Fibroblast of lung (primary cell): ENCODE results near the gene MEGF8. TPM values are rescaled to one million over a fixed set of nuclear protein-coding genes. Genes with fewer than 3 reads are reported as not detected.

Experiments
- DNase-seq, 2 donors: peaks; one replicate each; pipeline versions ENCODE4 v3.0.0 to v3.0.0-alpha.2; 2010; ENCODE audit warnings: low read depth in 2 of 2
- H2AFZ ChIP-seq: 2 replicates; pipeline ENCODE4 v1.5.1; 2012; ENCODE audit warnings: low read length, control low read depth, inconsistent platforms
- H3K27ac ChIP-seq: 2 replicates; pipeline ENCODE4 v1.5.1; 2011; ENCODE audit warnings: low read length, control low read depth; ENCODE audit not compliant: insufficient read depth
- H3K27me3 ChIP-seq: 2 replicates; pipeline ENCODE4 v1.5.1; 2011; ENCODE audit warnings: mild to moderate bottlenecking, low read length; ENCODE audit not compliant: control insufficient read depth, insufficient read depth
- H3K36me3 ChIP-seq: 2 replicates; pipeline ENCODE4 v1.5.1; 2011; ENCODE audit warnings: low read length; ENCODE audit not compliant: control insufficient read depth, insufficient read depth
- H3K4me1 ChIP-seq: 2 replicates; pipeline ENCODE4 v1.5.1; 2011; ENCODE audit warnings: low read length; ENCODE audit not compliant: control insufficient read depth, insufficient read depth; ENCODE audit errors: extremely low read depth
- H3K4me2 ChIP-seq: 2 replicates; pipeline ENCODE4 v1.5.1; 2011; ENCODE audit warnings: low read length, control low read depth; ENCODE audit not compliant: insufficient read depth; ENCODE audit errors: extremely low read depth
- H3K4me3 ChIP-seq, 4 experiments: fragments of 200-600 bp in 1 of 4; sonication (generic) in 1 of 4; replicated peaks in 1 of 4; 2 replicates each; pipeline ENCODE4 v1.5.1; 2011 to 2016; ENCODE audit warnings: low read length in 4 of 4, low read depth in 3 of 4, mild to moderate bottlenecking in 3 of 4, control low read depth in 2 of 4, inconsistent platforms in 1 of 4, mixed read lengths in 1 of 4; ENCODE audit not compliant: insufficient read depth in 1 of 4; ENCODE audit errors: control extremely low read depth in 1 of 4
- H3K79me2 ChIP-seq: 2 replicates; pipeline ENCODE4 v1.5.1; 2012; ENCODE audit warnings: mild to moderate bottlenecking, low read length, inconsistent platforms; ENCODE audit not compliant: control insufficient read depth, insufficient read depth
- H3K9ac ChIP-seq: 2 replicates; pipeline ENCODE4 v1.5.1; 2011; ENCODE audit warnings: mild to moderate bottlenecking, low read length, control low read depth; ENCODE audit not compliant: insufficient read depth
- H3K9me3 ChIP-seq: 2 replicates; pipeline ENCODE4 v1.5.1; 2012; ENCODE audit warnings: low read depth, low read length; ENCODE audit not compliant: control insufficient read depth, insufficient read depth
- H4K20me1 ChIP-seq: 2 replicates; pipeline ENCODE4 v1.5.1; 2011; ENCODE audit warnings: low read length; ENCODE audit not compliant: control insufficient read depth, insufficient read depth; ENCODE audit errors: extremely low read depth
- EZH2 ChIP-seq: IDR thresholded peaks from 2 replicates; pipeline ENCODE4 v1.5.1; 2012; ENCODE audit warnings: low read length, control low read depth, mild to moderate bottlenecking; ENCODE audit errors: missing control alignments
- polyA plus RNA-seq, 2 donors: library from polyadenylated mRNA; depleted of rRNA in 1 of 2; stranded (reverse) in 1 of 2; unstranded in 1 of 2; fragments of >200 nt; gene quantifications; 2 replicates each; pipeline ENCODE4 v1.2.1, GENCODE V29; 2011 to 2012; ENCODE audit warnings: missing spikeins in 1 of 2
- total RNA-seq: library from RNA; depleted of rRNA; stranded (reverse); fragments of >200 nt; gene quantifications from 2 replicates; pipeline ENCODE4 v1.2.1, GENCODE V29; 2014
- TF ChIP-seq, protein P1 (sequence below), 2 donors: IDR thresholded peaks in 1 of 2; conservative IDR thresholded peaks in 1 of 2; 1 replicate in 1 of 2; 2 replicates in 1 of 2; pipeline ENCODE4 v1.5.1; 2011 to 2012; ENCODE audit warnings: low read length in 2 of 2, control low read depth in 1 of 2, inconsistent platforms in 1 of 2, low read depth in 1 of 2, mild to moderate bottlenecking in 1 of 2

Gene MEGF8
- total and polyA plus RNA-seq, 2 donors (not counting 1 experiment from before 2014, with no cell fraction given): 9.3 to 27.6 TPM

DNA sequence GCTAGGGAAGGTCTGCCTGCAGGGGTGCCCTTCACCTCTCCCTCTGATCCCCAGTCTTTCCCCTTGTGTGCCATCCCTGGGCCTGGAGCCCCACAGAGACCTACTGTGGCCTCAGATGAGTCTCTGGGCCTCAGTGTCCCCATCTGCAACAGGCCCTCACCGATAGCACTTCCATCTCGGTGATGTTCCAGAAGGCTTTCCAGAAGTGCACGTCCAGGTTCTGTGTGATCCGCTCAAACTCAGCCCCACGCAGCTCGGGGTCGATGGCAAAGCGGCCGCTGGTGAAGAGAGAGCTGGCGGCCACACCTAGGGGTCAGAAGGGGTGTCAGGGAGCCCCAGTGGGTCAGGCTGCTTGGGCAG lies 82.4 kb downstream of the MEGF8 start:
- H2AFZ ChIP-seq: no peak overlapping the region
- no peak overlapping the region for H3K4me3 ChIP-seq
- H4K20me1 ChIP-seq: no peaks in the 10 kb centered on the region
- no peaks in the 10 kb centered on the region for H3K36me3 ChIP-seq
- no peaks in the 10 kb centered on the region for H3K9me3 ChIP-seq
- no peak for DNase-seq
- TF ChIP-seq, protein P1, sequence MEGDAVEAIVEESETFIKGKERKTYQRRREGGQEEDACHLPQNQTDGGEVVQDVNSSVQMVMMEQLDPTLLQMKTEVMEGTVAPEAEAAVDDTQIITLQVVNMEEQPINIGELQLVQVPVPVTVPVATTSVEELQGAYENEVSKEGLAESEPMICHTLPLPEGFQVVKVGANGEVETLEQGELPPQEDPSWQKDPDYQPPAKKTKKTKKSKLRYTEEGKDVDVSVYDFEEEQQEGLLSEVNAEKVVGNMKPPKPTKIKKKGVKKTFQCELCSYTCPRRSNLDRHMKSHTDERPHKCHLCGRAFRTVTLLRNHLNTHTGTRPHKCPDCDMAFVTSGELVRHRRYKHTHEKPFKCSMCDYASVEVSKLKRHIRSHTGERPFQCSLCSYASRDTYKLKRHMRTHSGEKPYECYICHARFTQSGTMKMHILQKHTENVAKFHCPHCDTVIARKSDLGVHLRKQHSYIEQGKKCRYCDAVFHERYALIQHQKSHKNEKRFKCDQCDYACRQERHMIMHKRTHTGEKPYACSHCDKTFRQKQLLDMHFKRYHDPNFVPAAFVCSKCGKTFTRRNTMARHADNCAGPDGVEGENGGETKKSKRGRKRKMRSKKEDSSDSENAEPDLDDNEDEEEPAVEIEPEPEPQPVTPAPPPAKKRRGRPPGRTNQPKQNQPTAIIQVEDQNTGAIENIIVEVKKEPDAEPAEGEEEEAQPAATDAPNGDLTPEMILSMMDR (conservative IDR thresholded peaks at IDR 0.05 in 1 of 2, IDR thresholded peaks at IDR 0.05 in 1 of 2; ENCODE audit: low read depth in 1 of 2, low read length in 2 of 2): no peak
- no peak for TF ChIP-seq EZH2
- no peaks in the 10 kb centered on the region for H3K79me2 ChIP-seq
- no peaks in the 10 kb centered on the region for H3K27me3 ChIP-seq
- H3K4me2 ChIP-seq: no peak overlapping the region
- no peak overlapping the region for H3K9ac ChIP-seq
- no peak overlapping the region for H3K27ac ChIP-seq
- H3K4me1 ChIP-seq: no peaks in the 10 kb centered on the region

DNA sequence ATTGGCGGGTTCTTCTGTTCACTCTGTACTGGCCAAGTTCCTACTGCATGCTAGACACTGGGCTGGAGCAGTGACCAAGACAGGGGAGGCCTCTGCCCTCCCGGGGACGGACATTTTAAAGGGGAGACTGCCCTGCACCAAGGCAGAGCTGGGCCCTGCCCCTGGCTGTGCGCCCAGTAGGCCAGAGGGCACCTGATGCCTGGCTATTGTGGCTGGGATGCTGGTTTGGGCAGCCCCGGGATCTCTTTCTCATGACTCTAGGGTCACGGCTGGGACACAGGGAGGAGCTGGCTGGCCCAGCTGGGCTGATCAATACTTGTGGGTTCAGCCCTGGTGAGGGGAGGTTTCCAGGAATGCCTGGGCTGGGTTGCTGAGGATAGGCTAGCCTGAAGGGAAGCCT lies 84.0 kb downstream of the MEGF8 start:
- H3K79me2 ChIP-seq: no peaks in the 10 kb centered on the region
- H3K4me3 ChIP-seq: no peak overlapping the region
- no peak overlapping the region for H3K4me2 ChIP-seq
- H3K9me3 ChIP-seq: no peaks in the 10 kb centered on the region
- no peaks in the 10 kb centered on the region for H3K4me1 ChIP-seq
- TF ChIP-seq, protein P1 (conservative IDR thresholded peaks at IDR 0.05 in 1 of 2, IDR thresholded peaks at IDR 0.05 in 1 of 2; ENCODE audit: low read depth in 1 of 2, low read length in 2 of 2): no peak
- TF ChIP-seq EZH2: no peak
- no peak overlapping the region for H3K27ac ChIP-seq
- H2AFZ ChIP-seq: no peak overlapping the region
- DNase-seq: peak in 1 of 2 donors; percentile 21
- no peaks in the 10 kb centered on the region for H4K20me1 ChIP-seq
- no peak overlapping the region for H3K9ac ChIP-seq
- H3K36me3 ChIP-seq: no peaks in the 10 kb centered on the region
- H3K27me3 ChIP-seq: no peaks in the 10 kb centered on the region

DNA sequence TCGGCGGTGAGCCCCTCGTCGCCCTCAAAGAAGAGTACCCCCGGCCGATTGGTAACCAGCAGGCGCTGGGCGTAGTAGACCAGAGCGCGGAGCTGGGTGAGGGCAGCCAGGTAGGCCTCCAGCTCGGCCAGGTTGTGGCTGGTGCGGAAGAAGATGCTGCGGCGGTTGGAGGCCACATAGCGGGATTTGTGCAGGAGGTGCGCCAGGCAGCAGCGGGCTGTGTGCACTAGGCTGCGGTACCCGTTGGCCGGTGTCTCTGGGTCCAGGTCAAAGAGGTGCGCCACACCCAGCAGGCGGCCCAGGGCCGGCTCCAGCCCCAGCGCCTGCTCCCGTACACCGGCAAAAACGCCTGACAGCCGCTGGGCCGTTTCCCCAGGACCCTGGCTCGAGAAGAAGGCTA lies 84.9 kb downstream of the MEGF8 start:
- Histone ChIP-seq H3K27ac (no peak overlapping the region), H3K9ac (no peak overlapping the region), H2AFZ (no peak overlapping the region), H3K27me3 (no peaks in the 10 kb centered on the region), H3K79me2 (no peaks in the 10 kb centered on the region), H3K9me3 (no peaks in the 10 kb centered on the region), H3K4me1 (no peaks in the 10 kb centered on the region), H3K4me3 (no peak overlapping the region), H3K4me2 (no peak overlapping the region), H3K36me3 (no peaks in the 10 kb centered on the region), H4K20me1 (no peaks in the 10 kb centered on the region)
- DNase-seq: no peak
- TF ChIP-seq, protein P1 (conservative IDR thresholded peaks at IDR 0.05 in 1 of 2, IDR thresholded peaks at IDR 0.05 in 1 of 2; ENCODE audit: low read depth in 1 of 2, low read length in 2 of 2): no peak
- TF ChIP-seq EZH2: no peak
